Measurements from ENCODE around the gene NXPH4. TPM values are rescaled to one million over a fixed set of nuclear protein-coding genes. Genes with fewer than 3 reads are reported as not detected.

Gene NXPH4
- total RNA-seq, 1 experiment from 2014 or later: 20.3 TPM

GRCh38 chr12:57263096-57263495 lies 46.5 kb downstream of the NXPH4 start:
- no peak for TF ChIP-seq EZH2 (IDR thresholded peaks at IDR 0.05; ENCODE audit: low read depth)
- TF ChIP-seq, protein P1, sequence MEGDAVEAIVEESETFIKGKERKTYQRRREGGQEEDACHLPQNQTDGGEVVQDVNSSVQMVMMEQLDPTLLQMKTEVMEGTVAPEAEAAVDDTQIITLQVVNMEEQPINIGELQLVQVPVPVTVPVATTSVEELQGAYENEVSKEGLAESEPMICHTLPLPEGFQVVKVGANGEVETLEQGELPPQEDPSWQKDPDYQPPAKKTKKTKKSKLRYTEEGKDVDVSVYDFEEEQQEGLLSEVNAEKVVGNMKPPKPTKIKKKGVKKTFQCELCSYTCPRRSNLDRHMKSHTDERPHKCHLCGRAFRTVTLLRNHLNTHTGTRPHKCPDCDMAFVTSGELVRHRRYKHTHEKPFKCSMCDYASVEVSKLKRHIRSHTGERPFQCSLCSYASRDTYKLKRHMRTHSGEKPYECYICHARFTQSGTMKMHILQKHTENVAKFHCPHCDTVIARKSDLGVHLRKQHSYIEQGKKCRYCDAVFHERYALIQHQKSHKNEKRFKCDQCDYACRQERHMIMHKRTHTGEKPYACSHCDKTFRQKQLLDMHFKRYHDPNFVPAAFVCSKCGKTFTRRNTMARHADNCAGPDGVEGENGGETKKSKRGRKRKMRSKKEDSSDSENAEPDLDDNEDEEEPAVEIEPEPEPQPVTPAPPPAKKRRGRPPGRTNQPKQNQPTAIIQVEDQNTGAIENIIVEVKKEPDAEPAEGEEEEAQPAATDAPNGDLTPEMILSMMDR (conservative IDR thresholded peaks at IDR 0.05): no peak
- ChIA-PET POLR2A (ENCODE audit: unreplicated experiment) (interaction anchor here (0.6 kb wide), 1 partner anchor 185 kb away, joined by 4 read pairs; no protein-coding TSS in a partner anchor), CTCF (interaction anchor here (0.5 to 0.7 kb wide), 2 partner anchors 18 to 194 kb away, joined by 3 to 4 read pairs; no protein-coding TSS in a partner anchor)
- H3F3A ChIP-seq (ENCODE audit: insufficient read depth, low read depth): 0 out of 2 replicates have a peak, but pooled peaks cover 7% of the 10 kb centered on the region
- no TSS peak for BruUV-seq (replicated peaks)
- no peaks in the 10 kb centered on the region for H3K79me2 ChIP-seq (ENCODE audit: low read depth)
- no peaks in the 10 kb centered on the region for H4K20me1 ChIP-seq (ENCODE audit: insufficient read depth)
- no peaks in the 10 kb centered on the region for H3K36me3 ChIP-seq (ENCODE audit: low read depth)
- no peak overlapping the region for H3K27ac ChIP-seq
- H3K9me2 ChIP-seq (ENCODE audit: insufficient read depth): no peaks in the 10 kb centered on the region
- no peaks in the 10 kb centered on the region for H3K9me3 ChIP-seq (ENCODE audit: insufficient read depth, low read depth)
- H3K4me3 ChIP-seq: no peak overlapping the region
- no peak overlapping the region for H3K4me2 ChIP-seq
- no peaks in the 10 kb centered on the region for H3K27me3 ChIP-seq (ENCODE audit: insufficient read depth, low read depth)
- H3K4me1 ChIP-seq (replicated peaks; ENCODE audit: insufficient read depth): no peaks in the 10 kb centered on the region
- DNase-seq: no peak
- intact Hi-C loops (cut with micrococcal nuclease; ENCODE audit: unreplicated experiment): loop anchor here (1.0 kb wide), 1 partner anchor 190 kb away; no protein-coding TSS in a partner anchor
- no peak overlapping the region for H2AFZ ChIP-seq

GRCh38 chr12:57266681-57267080 lies 50.1 kb downstream of the NXPH4 start:
- no peaks in the 10 kb centered on the region for H3K9me2 ChIP-seq (ENCODE audit: insufficient read depth)
- no peak overlapping the region for H3K4me3 ChIP-seq
- no peaks in the 10 kb centered on the region for H3K27me3 ChIP-seq (ENCODE audit: insufficient read depth, low read depth)
- ChIA-PET POLR2A (ENCODE audit: unreplicated experiment) (no interaction called here), CTCF (no interaction called here)
- TF ChIP-seq EZH2 (IDR thresholded peaks at IDR 0.05; ENCODE audit: low read depth): no peak
- TF ChIP-seq, protein P1 (conservative IDR thresholded peaks at IDR 0.05): no peak
- no peaks in the 10 kb centered on the region for H3K9me3 ChIP-seq (ENCODE audit: insufficient read depth, low read depth)
- 0 out of 2 replicates have a peak, but pooled peaks cover 7% of the 10 kb centered on the region for H3F3A ChIP-seq (ENCODE audit: insufficient read depth, low read depth)
- intact Hi-C loops (cut with micrococcal nuclease; ENCODE audit: unreplicated experiment): no loop called here
- H3K79me2 ChIP-seq (ENCODE audit: low read depth): no peaks in the 10 kb centered on the region
- H3K4me1 ChIP-seq (replicated peaks; ENCODE audit: insufficient read depth): no peaks in the 10 kb centered on the region
- H3K27ac ChIP-seq: no peak overlapping the region
- no peak overlapping the region for H3K4me2 ChIP-seq
- H4K20me1 ChIP-seq (ENCODE audit: insufficient read depth): no peaks in the 10 kb centered on the region
- 0 out of 2 replicates have a peak, but pooled peaks cover 6% of the 10 kb centered on the region for H3K36me3 ChIP-seq (ENCODE audit: low read depth)
- no peak overlapping the region for H2AFZ ChIP-seq
- BruUV-seq (replicated peaks): no TSS peak
- DNase-seq: no peak

GRCh38 chr12:57268264-57268663 lies 51.7 kb downstream of the NXPH4 start:
- no peak for DNase-seq
- no peaks in the 10 kb centered on the region for H3K4me1 ChIP-seq (replicated peaks; ENCODE audit: insufficient read depth)
- POLR2A ChIA-PET (ENCODE audit: unreplicated experiment): no interaction called here
- no TSS peak for BruUV-seq (replicated peaks)
- H2AFZ ChIP-seq: no peak overlapping the region
- H3K27me3 ChIP-seq (ENCODE audit: insufficient read depth, low read depth): no peaks in the 10 kb centered on the region
- CTCF ChIA-PET: no interaction called here
- H3K79me2 ChIP-seq (ENCODE audit: low read depth): no peaks in the 10 kb centered on the region
- no peaks in the 10 kb centered on the region for H3K9me3 ChIP-seq (ENCODE audit: insufficient read depth, low read depth)
- H3K4me3 ChIP-seq: no peak overlapping the region
- no peak overlapping the region for H3K4me2 ChIP-seq
- 0 out of 2 replicates have a peak, but pooled peaks cover 6% of the 10 kb centered on the region for H3K36me3 ChIP-seq (ENCODE audit: low read depth)
- TF ChIP-seq EZH2 (IDR thresholded peaks at IDR 0.05; ENCODE audit: low read depth): no peak
- TF ChIP-seq, protein P1 (conservative IDR thresholded peaks at IDR 0.05): no peak
- H4K20me1 ChIP-seq (ENCODE audit: insufficient read depth): no peaks in the 10 kb centered on the region
- intact Hi-C loops (cut with micrococcal nuclease; ENCODE audit: unreplicated experiment): no loop called here
- no peaks in the 10 kb centered on the region for H3K9me2 ChIP-seq (ENCODE audit: insufficient read depth)
- H3F3A ChIP-seq (ENCODE audit: insufficient read depth, low read depth): 0 out of 2 replicates have a peak, but pooled peaks cover 7% of the 10 kb centered on the region
- no peak overlapping the region for H3K27ac ChIP-seq

Measured in PC-9 (cell line).